Thymus (tissue), 11 donors: ENCODE measurements around the gene SPATA18. TPM values are rescaled to one million over a fixed set of nuclear protein-coding genes. Genes with fewer than 3 reads are reported as not detected.
"Not testable (repeated sequence)": the region's sequence is repeated elsewhere in the genome, so short reads cannot be mapped to it uniquely, and the experiment has no call there.

Source experiments
- DNase-seq, 9 donors: peaks; one replicate each; pipeline ENCODE4 v3.0.0-alpha.2; 2013; ENCODE audit warnings: low spot score in 9 of 9, low read depth in 6 of 9, missing footprints in 1 of 9
- H3K27ac ChIP-seq, 2 donors: one replicate each; pipeline ENCODE4 v1.5.1; 2013; ENCODE audit warnings: control low read depth in 1 of 2, low read depth in 1 of 2, low read length in 1 of 2, mild to moderate bottlenecking in 1 of 2, moderate library complexity in 1 of 2
- H3K27me3 ChIP-seq, 2 donors: one replicate each; pipeline ENCODE4 v1.5.1; 2013; ENCODE audit warnings: low read length in 1 of 2; ENCODE audit not compliant: control insufficient read depth in 2 of 2, insufficient read depth in 1 of 2
- H3K36me3 ChIP-seq, 2 donors: one replicate each; pipeline ENCODE4 v1.5.1; 2013; ENCODE audit warnings: low read length in 1 of 2, mild to moderate bottlenecking in 1 of 2, moderate library complexity in 1 of 2; ENCODE audit not compliant: control insufficient read depth in 2 of 2, insufficient read depth in 2 of 2
- H3K4me1 ChIP-seq, 2 donors: one replicate each; pipeline ENCODE4 v1.5.1; 2013; ENCODE audit warnings: low read length in 2 of 2; ENCODE audit not compliant: control insufficient read depth in 2 of 2, insufficient read depth in 2 of 2
- H3K4me3 ChIP-seq, 2 donors: one replicate each; pipeline ENCODE4 v1.5.1; 2013; ENCODE audit warnings: low read length in 2 of 2, control low read depth in 1 of 2, mild to moderate bottlenecking in 1 of 2
- H3K9me3 ChIP-seq, 2 donors: one replicate each; pipeline ENCODE4 v1.5.1; 2013; ENCODE audit warnings: low read length in 1 of 2, mild to moderate bottlenecking in 1 of 2; ENCODE audit not compliant: control insufficient read depth in 2 of 2, insufficient read depth in 1 of 2
- WGBS: extraction: QIAGEN DNeasy Blood & Tissue Kit; methylation state at CpG from one replicate; pipeline ENCODE4 v1.1.7; 2013; 5-methylcytosine and 5-hydroxymethylcytosine counted together
- polyA plus RNA-seq: library from polyadenylated mRNA; stranded (reverse); fragments of 200-250 nt; gene quantifications from one replicate; pipeline ENCODE4 v1.2.3, GENCODE V29; 2013
- total RNA-seq: library from RNA; stranded (reverse); fragments of 120-200 nt; gene quantifications from one replicate; pipeline ENCODE4 v1.2.4, GENCODE V29; 2013
- donor health status: healthy.

Gene SPATA18
- total and polyA plus RNA-seq, 2 donors = 1.6 to 3.1 TPM

GRCh38 chr4:52107745-52108144 is 56.6 kb downstream of the SPATA18 start:
- H3K27ac ChIP-seq = no peak overlapping the region
- H3K4me1 ChIP-seq = peaks cover 0 to 2% of the 10 kb centered on the region in 2 donors
- no peak overlapping the region for H3K4me3 ChIP-seq
- H3K9me3 ChIP-seq = no peaks in the 10 kb centered on the region
- WGBS = 91% methylated on average over 1 of the region's 1 CpG
- DNase-seq = no peak
- no peaks in the 10 kb centered on the region for H3K27me3 ChIP-seq
- no peaks in the 10 kb centered on the region for H3K36me3 ChIP-seq

GRCh38 chr4:52110171-52110570 is 59.1 kb downstream of the SPATA18 start:
- Histone ChIP-seq H3K4me3 (no peak overlapping the region), H3K9me3 (no peaks in the 10 kb centered on the region), H3K36me3 (no peaks in the 10 kb centered on the region), H3K4me1 (peaks cover 0 to 2% of the 10 kb centered on the region in 2 donors), H3K27me3 (no peaks in the 10 kb centered on the region), H3K27ac (no peak overlapping the region)
- DNase-seq = no peak
- 95% methylated on average over 1 of the region's 1 CpG for WGBS

GRCh38 chr4:52111995-52112394 is 60.9 kb downstream of the SPATA18 start:
- H3K9me3 ChIP-seq = no peaks in the 10 kb centered on the region
- no peak overlapping the region for H3K27ac ChIP-seq
- H3K27me3 ChIP-seq = no peaks in the 10 kb centered on the region
- H3K4me1 ChIP-seq = no peaks in the 10 kb centered on the region
- no peak for DNase-seq
- no peaks in the 10 kb centered on the region for H3K36me3 ChIP-seq
- no peak overlapping the region for H3K4me3 ChIP-seq
- 74% methylated on average over 1 of the region's 1 CpG for WGBS

GRCh38 chr4:52112411-52112810 is 61.3 kb downstream of the SPATA18 start:
- WGBS = 80% methylated on average over 1 of the region's 1 CpG
- H3K27me3 ChIP-seq = no peaks in the 10 kb centered on the region
- no peak for DNase-seq
- H3K4me1 ChIP-seq = no peaks in the 10 kb centered on the region
- H3K4me3 ChIP-seq = no peak overlapping the region
- H3K36me3 ChIP-seq = no peaks in the 10 kb centered on the region
- H3K9me3 ChIP-seq = no peaks in the 10 kb centered on the region
- no peak overlapping the region for H3K27ac ChIP-seq

GRCh38 chr4:52116641-52117040 is 65.5 kb downstream of the SPATA18 start:
- Histone ChIP-seq H3K36me3 (no peaks in the 10 kb centered on the region), H3K27me3 (no peaks in the 10 kb centered on the region), H3K4me3 (no peak overlapping the region), H3K9me3 (no peaks in the 10 kb centered on the region), H3K4me1 (no peaks in the 10 kb centered on the region), H3K27ac (no peak overlapping the region)
- 95% methylated on average over 2 of the region's 2 CpGs for WGBS
- DNase-seq = no peak

GRCh38 chr4:52126226-52126625 is 75.1 kb downstream of the SPATA18 start:
- no peaks in the 10 kb centered on the region for H3K36me3 ChIP-seq
- H3K27me3 ChIP-seq = no peaks in the 10 kb centered on the region
- no peak overlapping the region for H3K27ac ChIP-seq
- H3K4me3 ChIP-seq = no peak overlapping the region
- WGBS = 88% methylated on average over 3 of the region's 3 CpGs
- DNase-seq = no peak
- H3K4me1 ChIP-seq = no peaks in the 10 kb centered on the region
- peaks cover 0 to 15% of the 10 kb centered on the region in 2 donors for H3K9me3 ChIP-seq

- Histone ChIP-seq H3K4me3 (no peak overlapping the region), H3K4me1 (no peaks in the 10 kb centered on the region), H3K9me3 (peaks cover 0 to 15% of the 10 kb centered on the region in 2 donors), H3K27me3 (no peaks in the 10 kb centered on the region), H3K27ac (peak overlapping the region in 1 of 2 donors; percentile 69), H3K36me3 (no peaks in the 10 kb centered on the region)
- WGBS = 88% methylated on average over 5 of the region's 5 CpGs
- peak in 1 of 9 donors; percentile 15 for DNase-seq
Observed at GRCh38 chr4:52126966-52127365, 75.9 kb downstream of the SPATA18 start.

- Histone ChIP-seq H3K27me3 (no peaks in the 10 kb centered on the region), H3K4me1 (no peaks in the 10 kb centered on the region), H3K36me3 (no peaks in the 10 kb centered on the region), H3K4me3 (no peak overlapping the region), H3K27ac (no peak overlapping the region), H3K9me3 (peaks cover 0 to 4% of the 10 kb centered on the region in 2 donors)
- DNase-seq = no peak
- WGBS = 61% methylated on average over 3 of the region's 3 CpGs
Observed at GRCh38 chr4:52135171-52135570, 84.1 kb downstream of the SPATA18 start.

GRCh38 chr4:52137152-52137551 is 86.0 kb downstream of the SPATA18 start:
- H3K9me3 ChIP-seq, H3K27ac ChIP-seq, H3K4me3 ChIP-seq, H3K36me3 ChIP-seq, DNase-seq, H3K4me1 ChIP-seq, H3K27me3 ChIP-seq: not testable (repeated sequence)
- WGBS = 39% methylated on average over 1 of the region's 1 CpG

- H3K27ac ChIP-seq = no peak overlapping the region
- H3K27me3 ChIP-seq = no peaks in the 10 kb centered on the region
- peaks cover 0 to 3% of the 10 kb centered on the region in 2 donors for H3K9me3 ChIP-seq
- no peak overlapping the region for H3K4me3 ChIP-seq
- H3K4me1 ChIP-seq = no peaks in the 10 kb centered on the region
- no peaks in the 10 kb centered on the region for H3K36me3 ChIP-seq
- 84% methylated on average over 2 of the region's 2 CpGs for WGBS
- no peak for DNase-seq
Observed at GRCh38 chr4:52142816-52143215, 91.7 kb downstream of the SPATA18 start.
